Thymus (tissue), 11 donors: ENCODE measurements around the gene NSUN3. TPM values are rescaled to one million over a fixed set of nuclear protein-coding genes. Genes with fewer than 3 reads are reported as not detected.

Experiments used
- DNase-seq, 9 donors: peaks; one replicate each; pipeline ENCODE4 v3.0.0-alpha.2; 2013; ENCODE audit warnings: low spot score in 9 of 9, low read depth in 6 of 9, missing footprints in 1 of 9
- H3K27ac ChIP-seq, 2 donors: one replicate each; pipeline ENCODE4 v1.5.1; 2013; ENCODE audit warnings: control low read depth in 1 of 2, low read depth in 1 of 2, low read length in 1 of 2, mild to moderate bottlenecking in 1 of 2, moderate library complexity in 1 of 2
- H3K27me3 ChIP-seq, 2 donors: one replicate each; pipeline ENCODE4 v1.5.1; 2013; ENCODE audit warnings: low read length in 1 of 2; ENCODE audit not compliant: control insufficient read depth in 2 of 2, insufficient read depth in 1 of 2
- H3K36me3 ChIP-seq, 2 donors: one replicate each; pipeline ENCODE4 v1.5.1; 2013; ENCODE audit warnings: low read length in 1 of 2, mild to moderate bottlenecking in 1 of 2, moderate library complexity in 1 of 2; ENCODE audit not compliant: control insufficient read depth in 2 of 2, insufficient read depth in 2 of 2
- H3K4me1 ChIP-seq, 2 donors: one replicate each; pipeline ENCODE4 v1.5.1; 2013; ENCODE audit warnings: low read length in 2 of 2; ENCODE audit not compliant: control insufficient read depth in 2 of 2, insufficient read depth in 2 of 2
- H3K4me3 ChIP-seq, 2 donors: one replicate each; pipeline ENCODE4 v1.5.1; 2013; ENCODE audit warnings: low read length in 2 of 2, control low read depth in 1 of 2, mild to moderate bottlenecking in 1 of 2
- H3K9me3 ChIP-seq, 2 donors: one replicate each; pipeline ENCODE4 v1.5.1; 2013; ENCODE audit warnings: low read length in 1 of 2, mild to moderate bottlenecking in 1 of 2; ENCODE audit not compliant: control insufficient read depth in 2 of 2, insufficient read depth in 1 of 2
- WGBS: extraction: QIAGEN DNeasy Blood & Tissue Kit; methylation state at CpG from one replicate; pipeline ENCODE4 v1.1.7; 2013; 5-methylcytosine and 5-hydroxymethylcytosine counted together
- polyA plus RNA-seq: library from polyadenylated mRNA; stranded (reverse); fragments of 200-250 nt; gene quantifications from one replicate; pipeline ENCODE4 v1.2.3, GENCODE V29; 2013
- total RNA-seq: library from RNA; stranded (reverse); fragments of 120-200 nt; gene quantifications from one replicate; pipeline ENCODE4 v1.2.4, GENCODE V29; 2013
- donor health status: healthy.

The NSUN3 gene
- total and polyA plus RNA-seq, 2 donors = 8.7 to 11.1 TPM

DNA sequence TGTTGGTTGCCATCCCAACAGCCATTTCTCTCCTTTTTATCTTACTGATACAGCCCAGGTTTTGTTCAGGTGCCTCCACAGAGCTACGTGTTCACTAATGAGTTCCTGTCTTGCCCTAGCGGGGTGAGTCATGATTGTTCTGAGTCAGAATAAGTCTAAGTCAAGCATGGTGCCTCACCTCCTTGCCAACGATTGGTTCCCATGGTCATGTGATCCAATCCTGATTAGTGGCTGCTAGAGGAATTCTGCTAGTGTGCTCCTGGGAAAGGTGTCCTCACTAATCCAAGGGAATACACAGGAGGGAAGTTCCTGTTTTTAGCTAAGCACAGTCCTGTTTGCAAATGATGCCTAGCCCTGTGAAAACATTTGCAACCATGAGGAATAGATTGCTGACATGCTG lies 99.8 kb downstream of the NSUN3 start:
- Histone ChIP-seq H3K27ac (no peak overlapping the region), H3K4me1 (no peaks in the 10 kb centered on the region), H3K36me3 (no peaks in the 10 kb centered on the region), H3K4me3 (no peak overlapping the region), H3K27me3 (no peaks in the 10 kb centered on the region), H3K9me3 (no peaks in the 10 kb centered on the region)
- DNase-seq = no peak
- WGBS = 93% methylated on average over 3 of the region's 3 CpGs

GRCh38 chr3:94167346-94167745 lies 104.5 kb downstream of the NSUN3 start:
- no peak overlapping the region for H3K27ac ChIP-seq
- no peaks in the 10 kb centered on the region for H3K9me3 ChIP-seq
- WGBS = 33% methylated on average over 2 of the region's 2 CpGs

DNA sequence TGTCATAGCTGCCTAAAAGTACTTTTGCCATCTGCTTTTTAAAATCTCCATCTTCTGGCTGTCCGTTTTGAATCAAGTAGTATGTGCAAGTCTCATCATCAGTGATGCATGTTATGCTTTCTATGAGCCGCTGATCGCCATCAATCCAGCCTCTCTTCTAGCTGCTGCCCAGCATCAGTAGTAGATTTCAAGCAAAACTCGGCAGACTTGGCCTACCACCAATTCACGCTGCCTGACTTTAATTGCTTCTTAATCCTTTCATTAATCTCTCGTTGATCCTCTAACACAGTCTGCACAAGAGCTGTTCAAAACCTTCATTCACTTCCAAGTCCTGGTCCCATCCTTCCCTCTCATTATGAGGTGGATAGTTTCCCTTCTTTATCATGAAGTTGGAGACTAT lies 104.9 kb downstream of the NSUN3 start:
- Histone ChIP-seq H3K27me3 (no peaks in the 10 kb centered on the region), H3K9me3 (no peaks in the 10 kb centered on the region), H3K27ac (no peak overlapping the region), H3K4me3 (no peak overlapping the region), H3K4me1 (no peaks in the 10 kb centered on the region), H3K36me3 (no peaks in the 10 kb centered on the region)
- DNase-seq = no peak
- WGBS = 90% methylated on average over 6 of the region's 6 CpGs

More at GRCh38 chr3:94167346-94167745, 104.5 kb downstream of the NSUN3 start:
- no peak for DNase-seq
- Histone ChIP-seq H3K4me1 (no peaks in the 10 kb centered on the region), H3K27me3 (no peaks in the 10 kb centered on the region), H3K36me3 (no peaks in the 10 kb centered on the region), H3K4me3 (no peak overlapping the region)

GRCh38 chr3:94171954-94172353 lies 109.1 kb downstream of the NSUN3 start:
- DNase-seq = no peak
- Histone ChIP-seq H3K36me3 (no peaks in the 10 kb centered on the region), H3K9me3 (no peaks in the 10 kb centered on the region), H3K4me1 (no peaks in the 10 kb centered on the region), H3K4me3 (no peak overlapping the region), H3K27ac (no peak overlapping the region), H3K27me3 (no peaks in the 10 kb centered on the region)

GRCh38 chr3:94172695-94173310 lies 109.9 kb downstream of the NSUN3 start:
- DNase-seq = no peak
- WGBS = 85% methylated on average over 3 of the region's 3 CpGs
- no peaks in the 10 kb centered on the region for H3K36me3 ChIP-seq
- no peaks in the 10 kb centered on the region for H3K9me3 ChIP-seq
- no peak overlapping the region for H3K4me3 ChIP-seq
- H3K4me1 ChIP-seq = no peaks in the 10 kb centered on the region
- no peak overlapping the region for H3K27ac ChIP-seq
- no peaks in the 10 kb centered on the region for H3K27me3 ChIP-seq

- H3K27me3 ChIP-seq = no peaks in the 10 kb centered on the region
- H3K27ac ChIP-seq = no peak overlapping the region
- WGBS = 88% methylated on average over 2 of the region's 2 CpGs
- no peaks in the 10 kb centered on the region for H3K9me3 ChIP-seq
- H3K36me3 ChIP-seq = no peaks in the 10 kb centered on the region
- no peaks in the 10 kb centered on the region for H3K4me1 ChIP-seq
- no peak for DNase-seq
- H3K4me3 ChIP-seq = no peak overlapping the region
These were observed 111.0 kb downstream of the NSUN3 start for GRCh38 chr3:94173673-94174434.

DNA sequence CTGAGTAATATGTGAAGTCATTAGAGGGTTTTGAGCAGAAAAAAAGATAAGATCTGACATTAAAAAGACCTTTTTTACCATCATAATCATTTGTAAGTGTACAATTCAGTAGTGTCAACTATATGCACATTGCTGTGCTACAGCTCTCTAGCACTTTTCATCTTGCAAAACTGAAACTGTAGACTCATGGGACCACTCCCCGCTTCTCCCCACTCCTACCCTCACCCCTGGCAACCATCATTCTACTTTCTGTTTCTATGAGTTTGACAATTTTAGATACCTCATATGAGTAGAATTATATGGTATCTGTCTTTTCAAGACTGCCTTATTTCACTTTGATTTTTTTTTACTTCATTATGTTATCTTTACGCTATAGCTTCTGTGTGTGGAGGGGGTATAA lies 112.8 kb downstream of the NSUN3 start:
- Histone ChIP-seq H3K27ac (no peak overlapping the region), H3K4me1 (no peaks in the 10 kb centered on the region), H3K27me3 (no peaks in the 10 kb centered on the region), H3K36me3 (no peaks in the 10 kb centered on the region), H3K9me3 (no peaks in the 10 kb centered on the region), H3K4me3 (no peak overlapping the region)
- 92% methylated on average over 2 of the region's 2 CpGs for WGBS
- no peak for DNase-seq

- Histone ChIP-seq H3K9me3 (no peaks in the 10 kb centered on the region), H3K27me3 (no peaks in the 10 kb centered on the region), H3K4me3 (no peak overlapping the region), H3K4me1 (no peaks in the 10 kb centered on the region), H3K27ac (no peak overlapping the region), H3K36me3 (no peaks in the 10 kb centered on the region)
- no peak for DNase-seq
- 88% methylated on average over 6 of the region's 6 CpGs for WGBS
These were observed 114.3 kb downstream of the NSUN3 start for GRCh38 chr3:94176988-94177745.
